GM18909 (cell line): ENCODE measurements around the gene FRMD4A.

Experiments used
- ATAC-seq: cut with Tn5 transposase; IDR thresholded peaks from one replicate; pipeline ENCODE4 v1.9.1; 2021; ENCODE audit warnings: mild to moderate bottlenecking; ENCODE audit not compliant: unreplicated experiment, poor library complexity

The FRMD4A gene

DNA sequence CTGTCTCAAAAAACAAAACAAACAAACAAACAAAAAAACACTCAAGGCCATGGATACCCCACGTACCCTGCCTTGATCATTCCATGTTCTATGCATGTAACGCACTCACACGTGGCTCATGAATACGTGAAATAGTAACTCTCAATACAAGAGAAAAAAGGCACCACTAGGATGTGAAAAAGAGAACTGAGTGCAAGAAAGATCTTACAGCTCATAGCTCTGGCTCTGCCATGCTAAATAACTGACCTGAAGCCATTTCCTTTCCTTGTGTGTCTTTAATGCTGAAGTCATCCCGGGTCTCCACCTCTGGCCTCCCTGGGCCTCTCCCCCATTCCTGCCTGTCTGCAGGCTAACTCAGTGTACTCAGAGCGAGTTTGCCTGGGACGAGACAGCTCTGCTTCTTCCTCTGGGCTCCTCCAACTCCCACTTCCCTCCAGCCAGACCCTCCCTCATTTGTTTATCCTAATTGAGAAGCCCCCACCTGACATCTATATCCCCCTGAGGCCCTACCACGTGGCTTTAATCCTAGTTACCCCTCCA is 626.7 kb downstream of the FRMD4A start:
- ATAC-seq = no peak

DNA sequence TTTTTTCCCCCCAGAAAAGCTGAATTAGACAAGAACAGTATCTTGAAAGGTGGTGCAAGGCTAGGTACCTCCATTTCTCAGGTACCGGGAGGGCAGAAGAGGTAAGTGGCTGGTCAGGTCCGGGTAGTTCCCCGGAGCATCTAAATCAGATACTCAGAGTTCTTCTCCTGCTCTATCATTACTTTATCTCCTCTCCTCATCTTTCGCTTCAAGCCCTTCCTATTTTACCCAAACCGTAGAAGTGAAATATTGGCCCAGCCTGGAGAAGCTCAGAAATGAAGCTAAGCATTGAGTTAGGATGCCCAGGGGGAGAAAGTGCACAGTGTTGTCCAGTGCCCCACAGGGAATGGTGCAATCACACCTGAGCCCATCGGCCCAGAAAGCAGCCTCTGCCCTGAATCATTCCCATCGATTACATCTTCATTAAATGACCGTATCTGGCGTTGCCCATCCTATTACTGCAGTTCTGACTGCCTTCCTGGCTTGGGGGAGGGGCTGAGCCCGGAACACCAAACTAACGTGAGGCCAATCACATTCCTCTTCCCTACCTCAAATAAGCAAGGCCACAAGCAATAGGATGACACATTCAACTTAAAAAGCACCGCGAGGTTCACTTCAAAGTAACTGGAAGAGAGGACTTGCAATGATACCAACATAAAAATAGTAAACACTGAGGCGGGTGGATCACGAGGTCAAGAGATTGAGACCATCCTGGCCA is 627.5 kb downstream of the FRMD4A start:
- no peak for ATAC-seq

DNA sequence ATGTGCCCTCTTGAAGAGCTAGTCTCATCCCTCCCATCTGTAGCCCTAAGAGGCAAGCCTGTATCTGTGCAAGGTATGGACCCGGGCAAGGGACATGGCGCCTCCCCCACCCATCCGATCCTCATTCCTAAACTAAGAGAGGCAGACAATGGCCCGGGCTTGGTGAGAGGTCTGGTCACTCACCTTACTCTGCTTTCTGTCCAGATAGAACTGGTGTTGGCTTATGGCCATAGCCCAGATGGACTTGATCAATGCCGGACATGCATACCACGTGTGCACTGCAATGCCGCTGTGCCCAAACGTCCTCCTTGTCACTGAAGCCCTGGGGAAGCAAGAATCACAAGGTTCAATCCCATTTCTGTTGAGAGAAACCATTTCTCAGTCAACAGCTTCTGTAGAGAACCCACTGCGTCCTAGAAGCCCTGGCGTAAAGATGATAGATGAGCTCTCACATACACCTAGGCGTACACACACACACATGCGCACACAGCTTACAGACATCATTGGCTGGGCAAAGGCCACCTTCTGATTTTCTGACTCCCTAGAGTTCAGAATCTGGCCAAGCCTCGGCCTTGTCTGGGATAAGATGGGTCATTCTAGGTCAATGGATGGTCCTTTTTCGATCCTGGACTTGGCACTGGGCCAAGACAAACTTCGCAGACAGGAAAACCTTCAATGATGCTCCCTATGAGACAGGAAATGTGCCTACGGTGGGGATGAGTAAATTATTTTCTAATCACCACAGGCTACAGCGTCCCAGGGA is 629.4 kb downstream of the FRMD4A start:
- ATAC-seq = no peak

DNA sequence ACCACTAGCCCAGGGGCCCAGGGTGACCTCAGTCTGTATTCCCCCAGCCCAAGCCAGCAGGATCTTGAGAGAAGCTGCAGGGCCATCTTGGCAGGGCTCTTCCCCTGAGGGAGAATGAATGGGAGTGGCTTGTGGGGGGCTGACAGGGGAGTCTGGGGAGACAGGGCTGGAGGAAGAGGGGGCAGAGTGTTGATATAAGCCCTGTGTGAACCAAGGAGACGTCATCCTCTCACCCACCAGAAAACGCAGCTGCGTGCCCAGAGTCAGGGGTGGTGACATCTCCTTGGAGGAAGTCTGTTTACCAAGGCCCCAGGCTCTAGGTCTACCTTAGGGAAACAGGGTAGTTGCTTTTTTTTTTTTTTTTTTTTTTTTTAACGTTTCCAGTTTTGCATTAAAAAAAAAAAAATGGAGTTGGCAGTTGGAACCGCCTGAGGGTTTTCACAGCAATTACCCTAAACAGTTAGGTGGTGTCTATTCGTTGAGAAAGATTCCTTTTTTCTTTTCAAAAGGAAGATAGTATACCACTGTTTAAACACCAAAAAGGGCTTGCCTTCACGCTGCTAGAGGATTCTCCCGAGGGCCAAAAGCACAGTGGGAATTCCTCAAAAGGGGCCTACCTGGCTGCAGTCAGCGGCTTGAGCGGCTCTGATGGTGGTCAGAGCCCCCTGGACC is 630.1 kb downstream of the FRMD4A start:
- ATAC-seq = no peak

DNA sequence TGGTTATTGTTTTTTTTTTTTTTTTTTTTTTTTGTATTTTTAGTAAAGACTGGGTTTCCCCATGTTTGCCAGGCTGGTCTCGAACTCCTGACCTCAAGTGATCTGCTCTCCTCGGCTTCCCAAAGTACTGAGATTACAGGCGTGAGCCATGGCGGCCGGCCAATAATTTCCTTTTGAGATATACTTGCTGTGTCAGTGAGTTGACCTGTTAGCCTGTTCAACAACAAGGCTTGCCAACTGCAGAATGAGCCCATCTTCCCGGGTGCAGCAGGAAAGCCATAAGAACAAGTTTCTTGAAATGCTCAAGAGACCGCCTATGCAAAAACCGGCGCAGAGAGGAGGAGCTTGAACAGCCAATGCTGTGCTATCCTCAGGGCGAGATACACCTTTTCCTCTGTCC is 631.5 kb downstream of the FRMD4A start:
- no peak for ATAC-seq

DNA sequence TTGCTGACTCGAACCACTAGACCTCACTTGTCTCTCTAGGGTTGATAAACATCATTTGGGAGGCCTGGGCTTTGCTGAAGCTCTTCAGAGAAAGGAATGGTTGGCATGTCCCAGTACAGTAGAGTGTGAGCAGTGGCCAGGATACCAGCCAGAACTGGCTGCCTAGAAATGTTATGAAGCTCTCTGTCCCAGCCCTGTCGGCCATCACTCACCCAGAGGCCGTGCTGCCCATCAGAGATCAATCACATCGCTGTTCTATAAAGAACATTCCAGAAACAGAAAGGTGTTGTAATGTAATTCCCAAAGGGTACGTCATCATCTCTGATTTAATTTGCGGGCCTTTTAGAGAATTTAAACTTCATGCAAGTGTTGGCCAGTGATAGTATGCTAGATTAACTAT is 632.5 kb downstream of the FRMD4A start:
- no peak for ATAC-seq

DNA sequence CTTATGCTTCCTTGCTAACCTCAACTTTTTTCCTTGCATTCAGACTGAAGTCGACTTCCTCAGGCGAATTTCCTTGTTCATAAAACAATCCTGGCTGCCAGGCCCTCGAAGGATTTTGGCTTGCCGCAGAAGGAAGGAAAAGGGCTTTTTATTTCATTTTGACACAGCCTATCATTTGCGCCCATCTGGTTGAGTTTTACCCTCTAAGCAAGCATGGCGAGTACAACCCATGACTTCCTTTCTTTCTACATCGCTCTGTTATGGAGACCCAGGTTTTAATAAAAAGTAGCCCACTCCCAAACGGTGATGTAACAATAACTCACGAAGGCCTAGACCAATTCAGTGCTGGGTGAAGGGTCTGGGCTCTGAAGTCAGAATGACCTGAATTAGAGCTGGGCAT is 634.7 kb downstream of the FRMD4A start:
- ATAC-seq = no peak

DNA sequence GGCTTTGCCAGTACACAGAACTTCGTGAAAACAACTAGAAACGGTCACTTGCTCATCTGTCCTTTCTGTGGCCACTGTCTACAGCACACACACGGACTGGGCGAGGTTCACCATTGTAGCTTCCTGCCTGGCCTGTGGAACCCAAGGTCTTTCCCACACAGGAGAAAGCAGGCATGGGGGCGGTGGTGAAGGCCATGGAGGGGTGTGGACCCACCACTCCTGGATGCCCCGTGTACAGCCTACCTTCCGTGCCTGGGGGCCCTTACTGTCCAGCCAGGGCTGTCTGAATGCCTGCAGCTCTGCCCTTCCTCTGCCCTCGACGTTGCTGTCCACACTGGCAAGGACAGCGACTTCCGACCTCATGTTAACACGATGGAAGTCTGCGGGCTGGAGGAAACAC is 635.1 kb downstream of the FRMD4A start:
- no peak for ATAC-seq

DNA sequence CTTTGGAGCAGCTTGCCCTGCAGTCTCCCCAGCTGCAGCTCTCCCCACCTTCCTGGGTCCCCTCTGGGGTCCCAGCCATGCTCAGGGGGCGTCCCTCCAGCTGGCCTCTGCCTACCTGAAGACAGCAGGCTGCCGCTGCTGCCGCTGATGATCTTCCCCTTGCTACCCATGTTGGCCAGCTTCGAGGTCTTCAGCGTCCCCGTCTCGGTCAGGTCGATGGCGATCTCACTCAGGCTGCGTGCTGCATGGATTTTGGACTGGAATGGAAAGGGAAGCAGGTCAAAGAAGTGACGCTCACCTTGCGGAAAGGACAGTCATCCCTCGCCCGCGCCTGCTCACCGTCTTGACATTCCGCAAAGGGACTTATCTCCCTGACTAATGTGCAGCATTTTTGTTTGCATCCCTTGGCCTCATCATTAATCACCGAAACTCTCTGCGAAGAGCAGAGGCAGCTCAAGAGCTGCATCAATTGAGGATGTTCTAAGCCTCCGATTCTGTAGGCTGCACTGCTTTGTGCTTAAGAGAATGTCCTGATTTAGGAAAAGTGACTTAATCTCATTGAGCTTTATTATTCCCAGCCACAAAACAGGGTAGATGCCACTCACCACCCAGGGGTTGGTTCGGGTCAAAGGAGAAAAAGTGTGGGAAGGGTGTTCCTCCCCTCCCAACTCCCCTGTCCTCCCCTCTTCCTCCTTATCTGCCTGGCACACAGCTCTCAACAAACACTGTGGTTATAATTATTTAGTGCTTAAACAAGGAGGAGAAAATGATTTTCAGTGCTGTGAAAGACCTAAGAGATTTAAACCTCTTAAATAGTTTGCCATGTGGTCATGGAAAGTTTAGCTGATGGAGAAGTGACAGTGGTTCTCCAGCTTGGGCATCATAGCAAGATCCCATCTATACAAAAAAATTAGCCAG is 636.7 kb downstream of the FRMD4A start:
- ATAC-seq = no peak

DNA sequence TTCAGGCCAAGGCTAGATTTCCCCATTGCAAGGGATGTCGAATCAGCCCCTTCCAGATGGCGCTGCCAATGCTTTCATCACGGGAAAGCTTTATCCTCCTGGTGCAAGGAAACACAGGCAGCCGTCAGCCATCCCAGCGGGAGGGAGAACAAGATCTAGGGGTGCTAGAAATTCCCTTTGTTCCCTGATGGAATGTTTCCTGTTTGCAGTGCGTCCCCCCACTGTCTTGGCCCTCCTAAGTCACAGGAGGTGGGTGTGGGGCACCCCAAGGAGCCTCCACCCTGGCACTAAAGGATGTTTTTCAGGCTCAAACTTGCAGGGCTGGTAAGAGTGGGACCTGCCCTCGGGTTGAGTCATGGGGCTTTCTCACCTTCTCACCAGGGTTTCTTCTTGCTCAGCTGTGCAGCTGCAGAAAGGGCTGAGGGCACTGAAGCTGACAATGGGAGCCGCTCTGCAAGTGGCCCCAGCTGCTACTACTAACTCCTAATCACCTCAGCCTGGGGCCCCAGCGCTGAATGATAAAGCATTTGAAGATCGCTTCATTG is 640.4 kb downstream of the FRMD4A start:
- ATAC-seq = peak; percentile 77

DNA sequence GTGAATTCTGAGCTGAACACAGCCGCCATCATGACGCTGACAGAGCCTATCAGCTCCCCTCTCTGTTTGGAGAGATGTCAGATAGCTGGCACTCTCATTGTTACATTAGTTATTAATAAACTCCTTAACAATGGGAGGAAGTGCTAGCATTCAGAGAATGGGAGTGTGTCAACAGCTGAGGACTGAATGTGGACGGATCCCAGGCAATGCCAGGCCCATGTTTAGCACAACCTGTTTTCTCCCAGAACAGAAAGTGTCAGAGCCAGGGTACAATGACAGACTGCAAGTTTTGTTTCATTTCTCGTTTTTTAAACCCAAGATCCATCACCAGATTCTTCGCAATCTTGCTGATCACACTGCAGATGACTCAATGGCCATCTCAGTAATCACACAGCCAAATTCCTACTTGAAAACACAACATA is 644.4 kb downstream of the FRMD4A start:
- ATAC-seq = no peak

DNA sequence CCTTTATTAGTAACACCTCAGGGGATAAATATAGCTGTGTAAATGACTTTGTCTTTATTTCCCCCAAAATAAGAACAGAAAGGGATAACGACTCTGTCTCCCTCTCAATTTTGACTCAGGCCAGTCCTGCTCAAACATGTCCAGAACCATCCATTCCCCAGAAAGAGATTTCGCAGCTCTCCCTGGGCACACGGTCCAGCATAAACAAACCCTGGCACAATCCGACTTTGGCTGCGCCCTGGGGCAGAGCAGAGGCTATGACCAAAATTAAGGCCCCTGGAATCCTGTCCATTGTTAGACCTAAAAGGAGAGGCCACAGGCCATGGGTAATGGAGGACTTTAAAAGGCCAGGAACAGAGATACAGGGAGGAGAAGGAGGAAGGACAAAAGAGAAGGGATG is 644.8 kb downstream of the FRMD4A start:
- ATAC-seq = no peak

DNA sequence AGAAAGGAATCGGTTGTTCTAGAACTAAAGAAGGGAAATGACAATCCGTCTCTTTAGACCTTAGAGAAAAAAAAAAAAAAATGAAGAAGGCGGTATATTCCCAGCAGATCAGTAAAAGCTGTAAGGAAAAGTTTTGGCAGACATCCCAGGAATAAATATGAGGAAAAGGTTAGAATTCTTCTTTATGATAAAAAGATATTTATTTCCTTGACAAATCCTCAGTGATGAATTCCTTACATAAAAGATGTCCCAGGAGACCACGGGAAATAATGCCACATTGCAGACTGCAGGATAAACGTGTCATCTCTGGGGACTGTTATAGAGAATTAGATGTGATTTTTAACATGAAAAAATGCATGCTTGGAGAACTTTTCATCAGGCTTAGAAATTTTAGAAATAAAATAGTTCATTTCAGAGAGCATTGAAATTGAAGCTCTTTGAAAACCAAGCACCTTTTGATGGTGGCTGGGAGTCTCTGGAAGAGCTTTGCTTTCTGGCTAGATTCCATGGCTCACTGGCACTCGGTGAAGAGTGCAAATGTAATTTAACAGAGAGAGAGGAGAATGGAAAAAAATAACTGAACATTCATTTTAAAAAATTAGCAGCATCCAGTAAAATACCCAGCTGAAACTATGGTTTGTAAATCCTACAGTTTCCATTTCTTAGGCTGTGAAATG is 645.8 kb downstream of the FRMD4A start:
- no peak for ATAC-seq

DNA sequence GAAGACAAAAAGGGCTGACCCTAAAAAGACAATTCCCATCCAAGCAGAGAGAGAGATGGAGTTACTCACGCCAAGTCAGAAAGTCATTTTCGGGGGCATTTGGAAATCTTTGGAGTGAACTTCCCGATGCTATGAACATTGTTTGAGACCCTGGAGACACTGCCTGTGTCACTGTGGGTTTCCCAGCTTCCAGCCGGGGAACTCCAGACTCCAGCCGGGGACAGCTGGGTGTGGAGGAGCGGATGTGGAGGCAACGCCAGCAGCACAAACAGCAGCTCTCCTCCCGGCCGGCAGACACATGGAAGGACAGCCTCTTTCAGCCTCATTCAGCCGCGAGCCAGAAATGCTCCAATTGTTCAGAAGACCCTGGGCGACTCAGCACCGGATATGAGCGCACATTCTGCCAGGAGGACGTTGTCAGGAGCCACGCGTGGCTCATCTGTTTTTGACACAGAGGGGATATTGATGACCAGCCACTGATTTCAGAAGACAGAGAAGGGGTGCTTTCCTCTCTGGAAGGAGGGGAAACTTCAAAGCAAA is 646.4 kb downstream of the FRMD4A start:
- ATAC-seq = no peak

DNA sequence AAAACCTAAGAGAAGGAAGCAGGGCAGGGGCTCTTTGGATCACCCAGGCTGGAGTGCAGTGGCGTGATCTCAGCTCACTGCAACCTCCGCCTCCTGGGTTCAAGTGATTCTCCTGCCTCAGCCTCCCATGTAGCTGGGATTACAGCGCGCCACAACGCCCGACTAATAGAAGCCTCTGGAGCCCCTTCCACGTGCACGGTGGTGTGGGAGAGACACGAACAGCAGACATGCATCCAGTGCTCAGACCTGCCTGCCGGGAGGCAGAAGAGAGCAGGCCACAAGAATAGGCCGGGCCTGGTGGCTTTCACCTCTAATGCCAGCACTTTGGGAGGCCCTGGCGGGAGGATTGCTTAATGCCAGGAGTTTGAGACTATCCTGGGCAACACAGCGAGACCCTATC is 647.7 kb downstream of the FRMD4A start:
- no peak for ATAC-seq

DNA sequence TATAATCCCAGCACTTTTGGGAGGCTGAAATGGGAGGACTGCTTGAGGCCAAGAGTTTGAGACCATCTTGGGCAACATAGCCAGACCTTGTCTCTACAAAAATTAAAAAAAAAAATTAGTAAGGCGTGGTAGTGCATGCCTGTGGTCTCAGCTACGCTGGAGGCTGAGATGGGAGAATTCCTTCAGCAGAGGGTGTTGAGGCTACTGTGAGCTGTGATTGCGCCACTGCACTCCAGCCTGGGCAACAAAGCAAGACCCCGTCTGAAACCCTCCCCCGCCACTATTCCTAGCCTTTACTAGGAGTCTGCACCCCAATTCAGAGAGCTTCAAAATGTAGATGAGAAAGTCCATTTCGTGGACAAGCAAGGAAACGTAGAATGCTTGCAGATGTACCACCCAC is 648.8 kb downstream of the FRMD4A start:
- ATAC-seq = no peak

DNA sequence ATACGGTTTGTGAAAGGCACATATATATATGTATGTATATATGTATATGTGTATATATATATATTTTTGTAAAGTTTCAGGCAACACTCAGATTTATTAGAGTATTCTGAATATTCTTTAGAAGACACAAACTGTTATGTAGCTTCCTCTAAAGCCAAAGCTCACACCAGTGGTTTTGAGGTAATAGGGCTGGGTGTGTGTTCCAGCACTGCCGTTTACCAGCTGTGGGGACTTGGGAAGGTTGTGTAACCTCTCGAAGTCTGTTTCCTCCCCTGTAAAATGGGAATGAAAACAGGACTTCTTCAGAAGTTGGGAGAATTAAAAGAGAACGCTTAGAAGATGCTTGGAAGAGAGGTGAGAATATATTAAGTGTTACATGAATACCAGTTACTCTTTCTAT is 649.2 kb downstream of the FRMD4A start:
- ATAC-seq = no peak

DNA sequence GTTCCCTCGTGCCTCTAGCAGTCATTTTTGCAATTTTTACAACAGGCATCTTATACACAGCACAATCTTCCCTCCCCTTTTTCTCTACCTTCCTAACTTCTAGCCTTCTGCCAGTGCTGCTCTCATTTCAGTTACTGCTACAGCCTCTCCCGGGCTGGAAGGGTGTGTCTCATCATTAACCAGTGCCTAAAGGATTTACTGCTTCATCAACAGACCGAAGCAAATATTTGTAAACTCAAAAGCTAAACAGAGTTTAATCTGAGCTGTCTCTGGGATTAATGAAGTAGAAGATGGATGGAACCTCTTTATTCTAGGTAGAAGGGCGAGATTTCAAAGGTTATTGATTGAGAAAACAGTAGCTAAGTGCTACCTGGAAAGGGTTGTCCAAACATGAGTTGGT is 649.6 kb downstream of the FRMD4A start:
- ATAC-seq = no peak
